Right lobe of liver (tissue), 6 donors: ENCODE results near the gene HS6ST2. TPM values are rescaled to one million over a fixed set of nuclear protein-coding genes. Genes with fewer than 3 reads are reported as not detected.

Experiments
- ATAC-seq, 4 donors: fragments of 200-7000 bp; cut with Tn5 transposase; one replicate each; pipeline ENCODE4 v1.9.1; 2020; ENCODE audit warnings: mild to moderate bottlenecking in 4 of 4, moderate library complexity in 4 of 4
- DNase-seq, 3 donors: peaks; one replicate each; pipeline ENCODE4 v3.0.0-alpha.2; 2020
- H3K27ac ChIP-seq, 3 donors: fragments of 200-600 bp; one replicate each; pipeline ENCODE4 v1.8.0; 2022
- H3K27me3 ChIP-seq, 2 donors: fragments of 200-600 bp; one replicate each; pipeline ENCODE4 v1.8.0; 2022
- H3K36me3 ChIP-seq, 4 donors: fragments of 200-600 bp; sonication (generic) in 1 of 4; one replicate each; pipeline versions ENCODE4 v1.5.1 to v1.8.0; 2017 to 2022; ENCODE audit warnings: control low read depth in 1 of 4
- H3K4me1 ChIP-seq, 4 donors: fragments of 200-600 bp; sonication (generic) in 1 of 4; one replicate each; pipeline versions ENCODE4 v1.5.1 to v1.8.0; 2017 to 2022; ENCODE audit warnings: control low read depth in 1 of 4
- H3K4me3 ChIP-seq, 3 donors: fragments of 200-600 bp; one replicate each; pipeline ENCODE4 v1.8.0; 2022
- H3K9me3 ChIP-seq, 4 donors: fragments of 200-600 bp; sonication (generic) in 1 of 4; one replicate each; pipeline versions ENCODE4 v1.5.1 to v1.8.0; 2017 to 2022; ENCODE audit warnings: control low read depth in 1 of 4
- CTCF ChIP-seq, 4 donors: fragments of 200-600 bp in 3 of 4; fragments of 450-650 bp in 1 of 4; IDR thresholded peaks; one replicate each; pipeline versions ENCODE4 v1.5.1 to v1.8.0; 2016 to 2022; ENCODE audit warnings: antibody characterized with exemption in 4 of 4, mild to moderate bottlenecking in 2 of 4
- POLR2A ChIP-seq: fragments of 450-650 bp; IDR thresholded peaks from one replicate; pipeline ENCODE4 v1.6.1; 2017; ENCODE audit warnings: antibody characterized with exemption, mild to moderate bottlenecking
- WGBS: methylation state at CpG from one replicate; pipeline ENCODE4 v1.1.6; 2018; ENCODE audit warnings: low coverage, low lambda C conversion rate; ENCODE audit not compliant: insufficient coverage; ENCODE audit errors: missing lambda C conversion rate; 5-methylcytosine and 5-hydroxymethylcytosine counted together
- intact Hi-C, 2 donors: fragments of 100-400 bp; cut with DNase I; formaldehyde crosslinking; loops; one replicate each; pipeline versions ENCODE4 v1.11.2 to v1.14.1; 2022
- small RNA-seq, 2 experiments: library from RNA; depleted of rRNA; stranded (forward); fragments of <200 nt; gene quantifications; one replicate each; pipeline ENCODE3, GENCODE V24; 2016
- total RNA-seq, 6 experiments: library from RNA; depleted of rRNA in 2 of 6; stranded (reverse); fragments of >200 nt in 2 of 6; fragmentation: NEBNext Ultra II Directional in 3 of 6; extraction: Animal tissue kit (Norgen Biotek cat#: 25700) in 3 of 6; gene quantifications; one replicate each; pipeline versions ENCODE4 v1.1.0 to v1.2.4, GENCODE V29; 2016 to 2023
- donor health status: DM: no; HTN: yes; CAD: no.
- donor health status: DM: no; HTN: no; CAD: no.
- donor health status: DM: no; HTN: no; CAD: no.
- donor health status: DM: no; HTN: yes; CAD: no.
- donor health status: DM: no; HTN: yes; CAD: no.

Gene HS6ST2
- total RNA-seq, 6 experiments from 2014 or later = 0.09 TPM; not detected in 5

GRCh38 chrX:132591719-132592275 lies 366.6 kb downstream of the HS6ST2 start:
- H3K4me3 ChIP-seq = no peak overlapping the region
- ATAC-seq (no peak), DNase-seq (no peak)
- H3K36me3 ChIP-seq = no peaks in the 10 kb centered on the region
- no peaks in the 10 kb centered on the region for H3K9me3 ChIP-seq
- no peaks in the 10 kb centered on the region for H3K4me1 ChIP-seq
- H3K27me3 ChIP-seq = no peaks in the 10 kb centered on the region
- intact Hi-C loops = no loop called here
- H3K27ac ChIP-seq = no peak overlapping the region
- no peak for TF ChIP-seq CTCF (IDR thresholded peaks at IDR 0.05)
- TF ChIP-seq POLR2A = no peak
- 96% methylated on average over 2 of the region's 3 CpGs for WGBS

- H3K27ac ChIP-seq = no peak overlapping the region
- H3K4me3 ChIP-seq = no peak overlapping the region
- no peak for TF ChIP-seq POLR2A
- TF ChIP-seq CTCF (IDR thresholded peaks at IDR 0.05) = no peak
- H3K9me3 ChIP-seq = no peaks in the 10 kb centered on the region
- 14% methylated on average over 2 of the region's 2 CpGs for WGBS
- intact Hi-C loops = no loop called here
- H3K27me3 ChIP-seq = no peaks in the 10 kb centered on the region
- H3K4me1 ChIP-seq = no peaks in the 10 kb centered on the region
- ATAC-seq = no peak
- DNase-seq = no peak
- H3K36me3 ChIP-seq = no peaks in the 10 kb centered on the region
Measured at GRCh38 chrX:132590350-132591026, 367.9 kb downstream of the HS6ST2 start.

- Histone ChIP-seq H3K36me3 (no peaks in the 10 kb centered on the region), H3K27ac (no peak overlapping the region), H3K4me1 (no peaks in the 10 kb centered on the region), H3K4me3 (no peak overlapping the region), H3K9me3 (no peaks in the 10 kb centered on the region), H3K27me3 (no peaks in the 10 kb centered on the region)
- 70% methylated on average over 2 of the region's 4 CpGs for WGBS
- no peak for DNase-seq
- intact Hi-C loops = no loop called here
- no peak for ATAC-seq
- TF ChIP-seq CTCF (IDR thresholded peaks at IDR 0.05) (no peak), POLR2A (no peak)
Measured at GRCh38 chrX:132584936-132585335, 373.5 kb downstream of the HS6ST2 start.

- Histone ChIP-seq H3K36me3 (no peaks in the 10 kb centered on the region), H3K27me3 (no peaks in the 10 kb centered on the region), H3K9me3 (no peaks in the 10 kb centered on the region), H3K4me3 (no peak overlapping the region), H3K4me1 (no peaks in the 10 kb centered on the region), H3K27ac (no peak overlapping the region)
- 37% methylated on average over 2 of the region's 2 CpGs for WGBS
- DNase-seq (no peak), ATAC-seq (no peak)
- intact Hi-C loops = no loop called here
- TF ChIP-seq CTCF (IDR thresholded peaks at IDR 0.05) = no peak
- TF ChIP-seq POLR2A = no peak
Measured at GRCh38 chrX:132576939-132577338, 381.5 kb downstream of the HS6ST2 start.

Small RNAs within 50 kb of the gene (small RNA-seq; reads per million reads assigned to genes)
- gene RNU6-98P = 0 to 0.26 reads per million in 2 experiments
- 0 reads per million in 2 experiments for gene Z82205.1

Other genes with a start within 250 kb of the HS6ST2 start
- gene USP26, start 138.5 kb upstream of the HS6ST2 start, total RNA-seq = not detected